Left colon (tissue), 2 donors: ENCODE measurements around the gene ATAD3B. TPM values are rescaled to one million over a fixed set of nuclear protein-coding genes. Genes with fewer than 3 reads are reported as not detected.
"Not testable (repeated sequence)": the region's sequence is repeated elsewhere in the genome, so short reads cannot be mapped to it uniquely, and the experiment has no call there.

Experiments used
- ATAC-seq: fragments of 200-7000 bp; cut with Tn5 transposase; one replicate; pipeline ENCODE4 v1.9.1; 2020; ENCODE audit warnings: mild to moderate bottlenecking, moderate library complexity
- DNase-seq, 2 donors: peaks; one replicate each; pipeline ENCODE4 v3.0.0-alpha.2; 2020
- intact Hi-C, 2 donors: fragments of 100-400 bp; cut with DNase I in 1 of 2; cut with micrococcal nuclease in 1 of 2; formaldehyde crosslinking; loops; one replicate each; pipeline versions ENCODE4 v1.11.2 to v1.14.0; 2022; cut with DNase I, micrococcal nuclease
- total RNA-seq, 2 donors: library from RNA; stranded (reverse); fragmentation: NEBNext Ultra II Directional; extraction: Animal tissue kit (Norgen Biotek cat#: 25700); gene quantifications; one replicate each; pipeline ENCODE4 v1.2.1, GENCODE V29; 2021
- donor health status: DM: no; HTN: no; CAD: no.
- donor health status: DM: yes; HTN: yes; CAD: no.

ATAD3B gene
- total RNA-seq, 2 donors from 2014 or later = 15.2 to 16.4 TPM

DNA sequence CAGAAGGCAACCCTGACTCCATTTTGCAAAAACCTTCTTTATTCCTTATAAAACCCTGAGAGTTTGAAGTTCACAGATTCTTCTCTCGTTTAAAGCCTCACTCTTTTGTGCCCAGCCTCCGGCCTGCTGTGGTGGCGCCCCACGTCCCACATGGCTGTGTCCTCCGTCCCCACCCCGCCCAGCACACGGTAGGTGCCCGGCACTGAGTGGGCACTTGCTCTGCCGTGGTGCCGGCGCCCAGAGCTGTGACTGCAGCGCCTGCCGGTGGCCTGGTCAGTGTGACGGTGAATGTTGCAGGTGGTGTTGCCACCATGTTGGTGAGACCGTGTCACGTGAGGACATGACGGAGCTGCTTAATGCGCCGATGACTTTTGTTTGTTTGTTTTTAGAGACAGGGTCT is 49.8 kb downstream of the ATAD3B start:
- no peak for ATAC-seq
- intact Hi-C loops = no loop called here
- DNase-seq = no peak

DNA sequence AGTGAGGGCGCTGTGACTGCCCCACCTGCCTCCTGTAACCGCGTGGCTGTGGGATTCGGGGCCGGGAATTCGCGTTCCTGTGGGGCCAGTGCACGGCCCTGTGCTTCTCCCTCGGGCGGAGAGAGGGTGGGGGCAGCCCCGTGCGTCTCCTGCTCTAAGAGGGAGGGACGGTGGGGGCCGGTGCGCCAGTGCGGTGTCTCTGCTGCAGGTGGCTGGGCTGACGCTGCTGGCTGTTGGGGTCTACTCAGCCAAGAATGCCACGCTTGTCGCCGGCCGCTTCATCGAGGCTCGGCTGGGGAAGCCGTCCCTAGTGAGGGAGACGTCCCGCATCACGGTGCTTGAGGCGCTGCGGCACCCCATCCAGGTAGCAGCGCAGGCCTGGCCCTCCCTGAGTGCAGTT is 51.0 kb downstream of the ATAD3B start:
- intact Hi-C loops, ATAC-seq, DNase-seq: not testable (repeated sequence)

DNA sequence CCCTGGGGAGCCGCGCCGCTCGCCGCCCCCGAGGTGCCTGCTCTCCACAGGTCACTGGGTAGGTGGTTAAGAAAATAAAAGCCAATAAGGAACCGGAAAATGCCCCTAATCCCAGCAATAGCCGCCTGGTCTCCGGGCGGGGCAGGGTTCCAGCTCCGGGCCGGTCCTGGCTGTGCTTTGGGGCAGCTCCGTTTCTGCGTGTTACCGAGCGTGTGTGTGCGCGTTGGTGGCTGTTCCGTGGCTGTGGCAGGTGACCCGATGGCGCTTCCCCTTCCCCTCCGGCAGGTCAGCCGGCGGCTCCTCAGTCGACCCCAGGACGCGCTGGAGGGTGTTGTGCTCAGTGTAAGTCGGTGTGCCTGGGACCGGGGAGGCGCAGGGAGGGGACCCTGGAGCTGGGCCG is 51.7 kb downstream of the ATAD3B start:
- DNase-seq, intact Hi-C loops, ATAC-seq: not testable (repeated sequence)

DNA sequence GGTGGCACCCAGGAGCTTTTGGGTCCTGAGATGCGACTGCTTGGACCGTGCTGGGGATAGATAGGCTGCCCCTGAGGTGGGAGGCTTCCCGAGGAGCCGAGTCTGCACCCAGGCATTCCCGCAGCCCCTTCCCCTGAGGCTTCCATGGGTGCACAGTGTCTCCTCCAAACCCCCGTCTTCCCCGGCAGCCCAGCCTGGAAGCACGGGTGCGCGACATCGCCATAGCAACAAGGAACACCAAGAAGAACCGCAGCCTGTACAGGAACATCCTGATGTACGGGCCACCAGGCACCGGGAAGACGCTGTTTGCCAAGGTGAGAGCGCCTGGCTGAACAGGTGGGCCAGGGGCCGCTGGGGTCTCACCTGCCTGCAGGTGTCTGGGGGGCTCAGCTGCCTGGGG is 52.1 kb downstream of the ATAD3B start:
- ATAC-seq, DNase-seq, intact Hi-C loops: not testable (repeated sequence)

DNA sequence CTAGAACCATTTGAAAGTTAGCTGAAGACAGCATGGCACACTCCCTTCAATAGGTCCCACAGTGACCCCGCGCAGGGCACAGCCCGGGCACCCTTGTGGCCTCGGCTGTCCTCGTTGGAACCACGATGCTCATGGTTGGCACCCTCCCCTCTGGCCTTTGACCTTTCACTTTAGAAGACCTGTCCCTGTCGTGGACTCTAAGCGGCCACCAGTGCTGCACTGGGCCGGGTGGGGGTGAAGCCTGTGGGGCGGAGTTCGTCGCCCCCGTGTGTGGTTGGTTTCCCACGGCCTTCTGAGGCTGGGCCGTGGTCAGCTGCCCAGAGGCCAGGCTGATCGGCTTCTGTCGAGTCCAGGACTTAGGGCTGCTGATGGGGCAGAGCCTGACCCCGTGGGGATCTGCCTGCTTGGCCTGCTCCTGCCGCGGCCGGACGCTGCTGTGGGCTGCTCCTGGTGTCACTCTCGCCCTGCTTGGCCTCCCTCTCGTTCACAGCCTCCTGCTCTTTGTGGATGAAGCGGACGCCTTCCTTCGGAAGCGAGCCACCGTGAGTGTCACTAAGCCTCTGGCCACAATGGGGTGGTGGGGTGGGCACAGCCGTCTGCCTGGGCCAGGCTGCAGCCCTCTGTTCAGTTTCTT is 53.3 kb downstream of the ATAD3B start:
- DNase-seq, intact Hi-C loops, ATAC-seq: not testable (repeated sequence)

DNA sequence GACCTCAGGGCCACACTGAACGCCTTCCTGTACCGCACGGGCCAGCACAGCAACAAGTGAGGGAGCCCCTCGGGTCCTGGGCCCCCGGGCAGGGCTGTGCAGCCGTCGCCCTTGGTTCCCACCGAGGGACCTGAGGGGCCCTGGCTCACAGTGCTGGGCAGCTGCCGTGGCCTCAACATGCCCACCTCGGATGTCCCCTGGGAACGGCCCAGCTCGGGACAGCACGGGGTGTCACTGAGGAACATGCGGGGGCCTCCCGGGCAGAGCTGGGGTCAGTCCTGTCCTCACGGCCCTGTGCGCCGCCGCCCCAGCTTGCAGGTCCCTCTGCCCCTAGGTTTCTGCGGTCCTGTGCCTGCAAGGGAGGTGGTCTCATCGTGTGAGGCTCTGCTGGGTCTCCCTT is 54.9 kb downstream of the ATAD3B start:
- intact Hi-C loops, DNase-seq, ATAC-seq: not testable (repeated sequence)

DNA sequence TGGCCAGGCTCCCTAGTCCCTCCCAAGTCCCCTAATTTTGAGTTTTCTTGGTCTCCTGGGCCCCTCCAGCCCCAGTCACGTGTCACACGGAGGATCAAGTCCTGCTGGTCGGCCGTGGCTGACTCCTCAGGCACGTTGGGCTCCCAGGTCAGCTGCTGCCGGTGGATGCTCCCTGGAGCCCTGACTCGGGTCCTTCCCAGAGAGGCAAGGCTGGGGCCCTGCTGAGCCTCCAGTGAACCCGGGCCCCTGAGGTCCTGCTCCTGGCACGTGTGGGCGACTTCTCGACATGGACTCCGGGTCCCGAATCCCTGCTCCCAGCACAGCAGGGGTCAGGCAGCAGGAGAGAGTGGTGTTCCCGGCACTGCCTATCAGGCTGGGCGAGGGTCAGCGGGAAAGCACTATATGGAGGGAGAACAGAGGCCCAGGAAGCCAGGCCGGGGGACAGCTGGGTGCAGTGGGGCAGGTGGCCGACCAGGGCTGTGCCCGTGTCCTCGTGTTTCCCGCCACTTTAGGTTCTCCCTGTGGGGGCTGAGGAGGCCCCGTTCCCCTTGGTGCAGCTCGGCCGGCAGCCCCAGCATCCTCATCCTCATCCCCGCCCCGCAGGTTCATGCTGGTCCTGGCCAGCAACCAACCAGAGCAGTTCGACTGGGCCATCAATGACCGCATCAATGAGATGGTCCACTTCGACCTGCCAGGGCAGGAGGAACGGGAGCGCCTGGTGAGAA is 55.7 kb downstream of the ATAD3B start:
- ATAC-seq (no peak), DNase-seq (no peak)
- intact Hi-C loops = no loop called here

DNA sequence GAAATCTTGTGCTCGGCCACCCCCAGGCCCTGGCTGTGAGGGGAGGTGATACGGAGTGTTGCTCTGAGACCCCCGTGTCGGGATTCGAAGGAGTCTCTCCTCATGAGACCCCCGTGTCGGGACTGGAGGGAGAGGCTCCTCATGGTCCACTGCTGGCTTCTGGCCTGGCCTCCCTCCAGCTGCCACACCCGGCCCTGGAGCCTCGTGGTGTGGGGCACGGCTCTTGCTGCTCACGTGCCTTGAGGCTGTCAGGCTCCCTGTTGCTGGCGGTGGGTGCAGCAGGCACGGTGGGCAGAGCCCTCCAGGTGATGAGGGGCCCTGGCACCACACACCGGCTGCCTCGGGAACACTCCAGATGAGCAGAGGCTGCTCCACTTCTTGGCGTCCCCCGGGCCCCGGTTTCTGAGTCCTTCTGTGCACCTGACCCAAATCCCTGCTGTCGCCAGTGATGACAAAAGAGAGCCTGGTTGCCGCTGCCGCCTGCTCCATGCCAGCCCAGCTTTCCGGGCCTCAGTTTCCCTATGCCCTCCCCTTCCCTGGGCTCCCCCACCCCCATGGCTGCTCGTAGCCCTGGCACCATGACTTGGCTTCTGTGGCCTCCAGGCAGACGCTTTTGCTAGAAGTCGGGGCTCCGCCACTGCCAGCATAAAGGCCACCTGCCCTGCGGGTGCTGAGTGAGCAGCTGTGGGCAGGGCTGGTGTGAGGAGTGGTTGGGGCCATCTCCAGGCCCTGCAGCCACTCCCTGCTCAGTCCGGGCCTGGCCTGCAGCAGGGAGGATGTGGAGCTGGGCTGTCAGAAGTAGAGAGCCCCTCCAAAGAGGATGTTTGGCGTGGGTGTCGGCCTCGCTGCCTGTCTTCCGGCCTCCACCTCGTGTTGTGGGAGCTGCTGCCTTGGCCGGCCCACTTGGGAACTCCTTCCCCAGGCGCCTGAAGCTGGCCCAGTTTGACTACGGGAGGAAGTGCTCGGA is 57.0 kb downstream of the ATAD3B start:
- no peak for ATAC-seq
- intact Hi-C loops = no loop called here
- no peak for DNase-seq

DNA sequence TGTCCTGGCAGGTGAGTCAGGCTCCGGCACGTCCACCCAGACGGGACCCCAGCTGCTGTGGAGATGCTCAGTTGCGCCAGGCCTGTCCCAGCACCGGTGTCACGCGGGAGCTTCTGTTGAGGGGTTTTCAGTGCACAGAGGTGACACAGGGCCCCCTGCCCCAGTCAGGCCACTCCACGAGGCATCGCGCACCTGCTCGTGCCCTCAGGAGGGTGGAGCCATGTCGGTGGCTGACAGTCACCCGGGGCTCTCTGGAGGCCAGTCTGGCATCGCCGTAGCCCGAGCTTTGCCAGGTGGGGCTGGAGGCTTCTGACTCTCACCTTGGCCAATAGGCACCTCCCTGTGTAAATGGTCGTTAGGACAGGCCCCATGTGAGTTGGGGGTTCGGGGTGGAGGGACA is 57.8 kb downstream of the ATAD3B start:
- intact Hi-C loops = no loop called here
- ATAC-seq (no peak), DNase-seq (no peak)

DNA sequence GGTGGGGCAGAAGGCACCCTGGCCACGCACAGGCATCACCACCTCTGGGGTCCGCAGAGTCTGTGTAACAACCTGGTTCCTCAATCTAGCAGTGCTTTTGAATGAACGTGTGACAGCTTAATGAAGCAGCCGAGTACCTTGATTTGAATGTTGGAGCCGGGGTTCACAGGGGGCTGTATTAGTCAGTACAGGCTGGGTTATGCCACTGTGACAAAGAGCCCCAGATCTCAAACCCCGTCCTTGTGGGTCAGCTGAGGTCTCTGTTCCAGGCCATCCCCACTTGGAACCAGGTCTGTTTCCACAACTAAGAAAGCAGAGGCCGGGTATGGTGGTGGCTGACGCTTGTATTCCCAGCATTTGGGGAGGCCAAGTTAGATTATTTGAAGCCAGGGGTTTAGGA is 58.4 kb downstream of the ATAD3B start:
- ATAC-seq = no peak

DNA sequence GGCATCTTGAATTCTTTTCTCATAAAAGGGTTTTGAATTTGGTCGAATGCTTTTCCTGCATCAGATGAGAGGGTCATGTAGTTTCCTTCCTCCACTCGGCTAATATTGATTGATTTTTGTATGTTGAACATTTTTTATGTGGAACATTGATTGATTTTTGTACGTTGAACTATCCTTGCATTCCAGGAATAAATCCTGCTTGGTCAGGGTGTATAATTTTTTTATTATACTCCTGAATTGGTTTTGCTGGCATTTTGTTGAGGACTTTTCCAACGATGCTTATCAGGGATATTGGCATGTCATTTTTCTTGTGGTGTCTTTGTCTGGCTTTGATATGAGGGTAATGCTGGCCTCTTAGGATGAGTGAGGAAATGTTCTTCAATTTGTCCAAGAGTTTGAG is 60.4 kb downstream of the ATAD3B start:
- ATAC-seq (no peak), DNase-seq (no peak)
- intact Hi-C loops = no loop called here

More for the DNA sequence above, 58.4 kb downstream of the ATAD3B start:
- no peak for DNase-seq
- intact Hi-C loops = no loop called here

DNA sequence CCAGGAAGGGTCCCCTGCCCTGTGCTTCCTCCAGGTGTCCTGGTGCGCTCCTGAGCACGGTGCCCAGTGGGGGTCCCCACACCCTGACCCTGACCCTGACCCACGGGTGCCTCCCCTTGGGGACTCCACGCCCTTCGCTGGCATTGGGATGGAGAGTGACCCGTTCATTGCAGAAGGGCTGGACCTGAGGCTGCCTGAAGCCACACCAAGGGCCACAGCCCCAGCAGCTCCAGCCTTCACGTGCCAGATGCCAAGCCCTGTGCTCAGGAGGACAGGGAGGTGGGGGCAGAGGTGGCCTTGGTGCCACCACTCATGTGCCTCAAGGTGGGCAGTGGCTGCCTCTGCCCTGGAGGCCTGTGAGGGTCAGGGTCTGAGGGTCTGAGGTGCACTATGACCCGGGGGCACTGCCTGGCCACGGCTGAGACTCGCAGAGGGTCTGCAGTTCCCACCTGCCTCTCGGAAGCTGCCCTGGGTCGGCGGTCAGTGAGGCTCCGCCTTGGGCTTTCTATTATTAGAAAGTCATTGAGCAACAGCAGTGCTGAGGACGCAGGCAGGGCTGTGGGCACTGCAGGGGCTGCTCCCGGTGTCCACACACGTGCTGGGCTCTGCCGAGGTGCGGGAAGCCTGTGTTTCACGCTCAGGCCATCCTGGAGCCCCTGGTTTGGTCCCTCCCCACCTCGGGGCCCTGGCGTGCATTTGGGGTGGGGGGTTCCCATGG is 61.8 kb downstream of the ATAD3B start:
- ATAC-seq = peak; percentile 3
- DNase-seq, intact Hi-C loops: not testable (repeated sequence)

DNA sequence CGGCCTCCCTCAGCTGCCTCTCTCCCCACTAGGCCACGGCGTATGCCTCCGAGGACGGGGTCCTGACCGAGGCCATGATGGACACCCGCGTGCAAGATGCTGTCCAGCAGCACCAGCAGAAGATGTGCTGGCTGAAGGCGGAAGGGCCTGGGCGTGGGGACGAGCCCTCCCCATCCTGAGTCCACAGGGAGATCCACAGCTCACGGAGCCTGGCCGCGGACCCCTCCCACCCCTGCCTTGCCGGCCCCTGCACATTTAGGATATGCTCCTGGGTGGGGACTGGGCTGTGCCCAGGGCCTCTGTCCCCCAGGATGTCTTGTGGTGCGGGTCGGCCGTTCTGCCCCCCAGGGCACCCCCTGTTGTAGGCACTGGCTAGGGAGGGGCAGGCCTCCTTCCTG is 62.3 kb downstream of the ATAD3B start:
- DNase-seq, ATAC-seq: not testable (repeated sequence)

DNA sequence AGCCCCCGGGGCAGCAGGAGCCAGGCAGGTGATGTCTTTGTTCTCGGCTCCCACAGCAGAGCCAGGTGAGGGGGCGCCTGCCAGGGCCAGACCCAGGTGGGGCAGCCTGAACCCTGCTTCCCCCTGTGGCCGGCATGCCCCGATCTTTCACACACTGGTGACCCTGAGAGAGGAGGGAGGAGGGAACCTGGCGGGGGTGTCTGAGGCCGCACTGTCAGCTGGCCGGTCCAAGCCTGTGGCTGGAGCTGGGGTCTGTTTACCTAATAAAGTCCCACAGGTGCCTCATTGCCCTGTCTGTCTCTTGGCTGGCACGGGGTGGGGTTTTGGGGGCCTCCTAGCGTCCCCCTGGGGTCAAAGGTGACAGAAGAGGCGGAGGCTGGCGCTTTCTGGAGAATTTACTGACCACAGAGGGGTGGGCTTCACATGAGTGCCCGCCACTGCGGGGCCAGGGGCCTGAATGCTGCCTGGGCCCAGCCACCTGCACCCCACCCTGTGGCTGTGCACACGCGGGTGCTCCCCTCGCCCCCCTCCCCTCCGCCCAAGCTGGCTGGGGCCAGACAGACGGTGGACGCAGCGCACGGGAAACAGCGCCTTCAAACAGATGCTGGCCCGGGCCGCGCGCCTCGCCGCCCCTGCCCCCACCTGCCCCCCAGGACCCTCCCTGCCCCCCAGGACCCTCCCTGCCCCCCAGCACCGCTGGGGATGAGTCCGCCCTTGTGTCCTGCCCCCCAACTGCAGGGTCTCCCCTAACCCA is 63.0 kb downstream of the ATAD3B start:
- intact Hi-C loops = no loop called here
- DNase-seq = no peak
- no peak for ATAC-seq

More for the DNA sequence above, 62.3 kb downstream of the ATAD3B start:
- intact Hi-C loops = not testable (repeated sequence)

DNA sequence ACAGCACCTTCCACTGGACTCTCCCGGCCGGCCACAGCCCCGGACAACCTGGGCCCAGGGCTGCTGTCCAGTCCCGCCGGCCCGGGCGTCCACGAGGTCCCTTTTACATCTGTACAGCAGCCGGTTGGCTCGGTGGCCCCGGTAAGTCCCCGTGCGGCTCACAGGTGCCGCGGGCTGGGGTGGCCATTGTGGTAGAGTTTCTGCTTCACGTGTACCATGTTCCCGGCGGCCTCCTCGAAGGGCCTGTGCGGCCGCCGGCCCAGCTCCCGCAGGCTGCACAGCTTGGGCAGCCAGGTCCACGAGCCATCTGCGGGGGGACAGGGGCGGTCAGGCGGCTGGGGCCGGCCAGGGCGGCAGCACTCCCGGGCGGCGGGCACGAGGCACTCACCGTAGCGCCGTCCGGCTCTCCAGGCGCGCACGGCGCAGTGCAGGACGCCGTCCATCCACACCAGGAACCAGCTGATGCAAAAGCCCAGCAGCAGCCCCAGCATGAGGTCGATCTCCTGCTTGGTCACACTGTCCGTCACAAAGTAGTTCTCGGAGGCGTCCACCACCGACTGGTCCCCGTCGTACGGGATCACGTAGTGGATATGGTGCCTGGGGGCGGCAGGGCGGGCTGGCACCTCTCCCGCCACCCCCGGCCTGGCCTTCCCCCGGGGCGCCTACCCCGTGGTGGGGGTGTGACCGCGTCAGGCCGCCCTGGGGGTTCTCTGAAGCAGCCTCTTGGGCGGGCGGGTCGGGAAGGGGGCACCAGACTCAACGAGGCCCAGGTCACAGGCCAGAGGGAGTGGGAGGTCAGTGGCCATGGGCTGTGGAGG is 63.8 kb downstream of the ATAD3B start:
- ATAC-seq (no peak), DNase-seq (no peak)
- intact Hi-C loops = no loop called here

DNA sequence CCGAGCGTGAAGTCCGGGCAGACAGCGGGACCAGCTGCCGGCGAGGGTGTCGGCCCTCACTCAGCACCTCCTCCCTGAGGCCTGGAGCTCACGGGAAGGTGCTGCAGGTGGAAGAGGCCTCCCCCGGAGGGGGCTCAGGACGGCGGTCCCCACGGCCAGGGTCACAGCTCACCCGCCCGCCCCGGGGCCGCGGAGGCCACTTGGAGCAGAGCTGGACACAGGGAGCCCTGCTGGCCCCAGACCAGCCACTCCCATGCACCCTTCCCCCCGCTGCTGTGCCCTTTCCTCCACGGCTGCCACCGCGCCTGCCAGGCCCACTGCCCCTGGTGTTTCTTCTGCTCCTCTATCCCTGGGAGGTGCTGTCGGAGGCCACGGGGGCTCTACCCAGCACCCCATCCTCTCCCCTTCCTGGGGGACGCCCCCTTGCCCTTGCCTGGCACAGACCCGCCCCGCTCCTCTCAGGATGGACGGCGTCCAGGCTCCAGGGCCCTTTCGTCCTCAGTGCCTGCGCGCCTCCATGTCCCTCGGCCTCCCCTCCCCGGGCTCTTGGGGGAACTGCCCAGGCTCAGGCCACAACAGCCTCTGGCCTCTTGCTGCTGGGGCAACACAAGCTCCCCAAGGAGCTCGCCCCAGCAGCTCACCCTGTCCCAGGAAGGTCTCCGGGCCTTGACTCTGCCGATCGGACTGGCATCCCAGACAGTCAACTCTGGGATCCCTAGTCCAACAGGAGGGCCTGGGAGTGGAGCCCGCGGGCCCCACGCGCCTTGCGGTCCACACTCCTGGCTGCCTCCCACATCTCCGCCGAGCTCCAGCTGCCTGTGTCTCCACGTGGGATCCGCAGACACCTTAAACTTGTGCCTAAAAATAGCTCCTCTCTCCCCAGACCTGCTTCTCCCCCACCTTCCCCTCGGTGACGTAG is 64.7 kb downstream of the ATAD3B start:
- DNase-seq = no peak
- intact Hi-C loops = no loop called here
- ATAC-seq = no peak
